AG04450 (cell line): Measurements from ENCODE around the gene TMX4. TPM values are rescaled to one million over a fixed set of nuclear protein-coding genes. Genes with fewer than 3 reads are reported as not detected.
"Not testable (repeated sequence)": the region's sequence is repeated elsewhere in the genome, so short reads cannot be mapped to it uniquely, and the experiment has no call there.

Experiments used
- CTCF ChIA-PET: fragments of 300-600, 350-600 bp; formaldehyde crosslinking; extraction: SDS; loops from one replicate; lab custom pipeline; 2022; ENCODE audit warnings: antibody characterized with exemption, inconsistent platforms; lab: Charles Lee
- POLR2A ChIA-PET: fragments of 350-600 bp; formaldehyde crosslinking; extraction: SDS; loops from one replicate; lab custom pipeline; 2021; ENCODE audit warnings: antibody characterized with exemption, inconsistent platforms; lab: Yijun Ruan, JAX
- DNase-seq: peaks from one replicate; pipeline ENCODE4 v3.0.0-alpha.2; 2011; ENCODE audit warnings: low read depth, low spot score
- H3K27ac ChIP-seq: one replicate; pipeline ENCODE4 v1.5.1; 2012; ENCODE audit warnings: low read depth, low read length, control low read depth
- H3K27me3 ChIP-seq: one replicate; pipeline ENCODE4 v1.6.0; 2012; ENCODE audit warnings: low read length; ENCODE audit not compliant: control insufficient read depth, insufficient read depth
- H3K4me3 ChIP-seq: 2 replicates; pipeline ENCODE4 v1.5.1; 2011; ENCODE audit warnings: mild to moderate bottlenecking, low read depth, low read length, control low read depth
- H3K9me3 ChIP-seq: 2 replicates; pipeline ENCODE4 v1.5.1; 2012; ENCODE audit warnings: low read length; ENCODE audit not compliant: control insufficient read depth, insufficient read depth
- polyA plus RNA-seq: library from polyadenylated mRNA; depleted of rRNA; stranded (reverse); fragments of >200 nt; gene quantifications from 2 replicates; pipeline ENCODE4 v1.2.3, GENCODE V29; 2011
- TF ChIP-seq, protein P1 (sequence below): IDR thresholded peaks from 2 replicates; pipeline ENCODE4 v1.5.1; 2011; ENCODE audit warnings: low read depth, low read length, control low read depth, inconsistent platforms

Gene TMX4
- polyA plus RNA-seq, 1 experiment: 15.6 TPM

DNA sequence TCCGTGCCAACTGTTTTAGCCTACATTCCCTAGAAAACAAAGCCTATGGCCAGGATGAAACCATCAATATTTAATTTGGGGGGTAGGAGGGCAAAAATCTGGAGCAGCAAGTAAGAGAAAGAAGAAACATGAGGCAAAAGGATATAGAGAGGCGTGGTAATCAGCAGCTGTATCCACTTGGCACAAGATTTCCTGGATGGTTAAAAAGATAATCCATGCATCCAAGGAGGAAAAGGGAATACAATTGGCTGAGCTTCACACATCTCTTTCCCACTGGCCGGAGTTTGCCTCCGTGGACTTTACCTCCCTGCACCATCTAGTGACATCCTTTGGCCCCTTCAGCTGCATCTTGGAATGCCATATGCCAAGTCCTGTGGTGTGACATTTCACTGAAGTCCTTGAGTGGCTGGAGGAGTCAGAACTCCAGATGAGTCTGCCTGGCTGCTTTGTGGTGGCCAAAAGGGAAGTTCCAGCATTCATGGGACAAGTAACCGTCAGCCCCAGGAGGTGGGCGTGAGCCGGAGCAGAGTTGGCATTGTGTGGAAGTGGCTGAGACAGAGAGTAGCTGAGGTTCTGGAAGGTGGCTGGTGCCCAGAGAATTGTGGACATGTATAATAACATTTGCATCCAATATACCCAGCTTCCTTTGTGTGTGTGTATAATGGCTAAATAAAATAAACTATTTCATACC lies 13.7 kb upstream of the TMX4 start:
- CTCF ChIA-PET: interaction anchor here (1.0 kb wide), 2 partner anchors 10 to 688 kb away, joined by 3 read pairs; no protein-coding TSS in a partner anchor
- no peaks in the 10 kb centered on the region for H3K9me3 ChIP-seq
- H3K27me3 ChIP-seq: no peaks in the 10 kb centered on the region
- DNase-seq: no peak
- TF ChIP-seq, protein P1, sequence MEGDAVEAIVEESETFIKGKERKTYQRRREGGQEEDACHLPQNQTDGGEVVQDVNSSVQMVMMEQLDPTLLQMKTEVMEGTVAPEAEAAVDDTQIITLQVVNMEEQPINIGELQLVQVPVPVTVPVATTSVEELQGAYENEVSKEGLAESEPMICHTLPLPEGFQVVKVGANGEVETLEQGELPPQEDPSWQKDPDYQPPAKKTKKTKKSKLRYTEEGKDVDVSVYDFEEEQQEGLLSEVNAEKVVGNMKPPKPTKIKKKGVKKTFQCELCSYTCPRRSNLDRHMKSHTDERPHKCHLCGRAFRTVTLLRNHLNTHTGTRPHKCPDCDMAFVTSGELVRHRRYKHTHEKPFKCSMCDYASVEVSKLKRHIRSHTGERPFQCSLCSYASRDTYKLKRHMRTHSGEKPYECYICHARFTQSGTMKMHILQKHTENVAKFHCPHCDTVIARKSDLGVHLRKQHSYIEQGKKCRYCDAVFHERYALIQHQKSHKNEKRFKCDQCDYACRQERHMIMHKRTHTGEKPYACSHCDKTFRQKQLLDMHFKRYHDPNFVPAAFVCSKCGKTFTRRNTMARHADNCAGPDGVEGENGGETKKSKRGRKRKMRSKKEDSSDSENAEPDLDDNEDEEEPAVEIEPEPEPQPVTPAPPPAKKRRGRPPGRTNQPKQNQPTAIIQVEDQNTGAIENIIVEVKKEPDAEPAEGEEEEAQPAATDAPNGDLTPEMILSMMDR: no peak
- H3K27ac ChIP-seq: no peak overlapping the region
- H3K4me3 ChIP-seq: no peak overlapping the region
- POLR2A ChIA-PET: no interaction called here

DNA sequence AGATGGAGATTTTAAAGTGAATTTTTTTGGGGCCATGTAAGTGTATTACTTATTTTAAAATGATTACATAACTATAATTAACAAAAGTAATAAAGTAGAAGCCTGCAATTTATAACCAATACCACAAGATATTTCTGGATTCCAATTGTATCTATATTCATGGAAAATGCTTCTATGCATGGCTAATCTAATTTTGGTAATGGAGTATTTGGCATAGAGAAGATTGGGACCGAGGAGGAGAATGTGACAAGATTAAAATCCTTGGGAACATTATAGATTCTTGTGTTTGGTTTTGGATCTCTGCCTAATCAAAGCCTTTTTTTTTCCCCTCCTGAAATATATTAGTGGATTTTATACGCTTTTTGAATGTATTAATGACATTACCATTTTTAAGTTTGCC lies 12.9 kb upstream of the TMX4 start:
- Histone ChIP-seq H3K4me3 (no peak overlapping the region), H3K27ac (no peak overlapping the region), H3K9me3 (peaks cover 1% of the 10 kb centered on the region; the same call in 1 of the 2 replicates), H3K27me3 (no peaks in the 10 kb centered on the region)
- no peak for DNase-seq
- CTCF ChIA-PET: interaction anchor here (1.0 kb wide), 2 partner anchors 11 to 689 kb away, joined by 3 read pairs; no protein-coding TSS in a partner anchor
- POLR2A ChIA-PET: no interaction called here
- TF ChIP-seq, protein P1: no peak

DNA sequence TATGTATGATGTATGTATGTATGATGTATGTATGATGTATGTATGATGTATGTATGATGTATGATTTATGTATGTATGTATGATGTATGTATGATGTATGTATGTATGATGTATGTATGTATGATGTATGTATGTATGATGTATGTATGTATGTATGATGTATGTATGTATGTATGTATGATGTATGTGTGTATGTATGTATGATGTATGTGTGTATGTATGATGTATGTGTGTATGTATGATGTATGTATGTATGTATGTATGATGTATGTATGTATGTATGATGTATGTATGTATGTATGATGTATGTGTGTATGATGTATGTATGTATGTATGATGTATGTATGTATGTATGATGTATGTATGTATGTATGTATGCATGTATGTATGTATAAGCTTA lies 12.0 kb upstream of the TMX4 start:
- CTCF ChIA-PET: interaction anchor here (3.5 to 3.6 kb wide), 2 partner anchors 12 to 690 kb away, joined by 16 to 20 read pairs; no protein-coding TSS in a partner anchor
- H3K9me3 ChIP-seq, DNase-seq, H3K27me3 ChIP-seq, H3K4me3 ChIP-seq, H3K27ac ChIP-seq, POLR2A ChIA-PET: not testable (repeated sequence)

DNA sequence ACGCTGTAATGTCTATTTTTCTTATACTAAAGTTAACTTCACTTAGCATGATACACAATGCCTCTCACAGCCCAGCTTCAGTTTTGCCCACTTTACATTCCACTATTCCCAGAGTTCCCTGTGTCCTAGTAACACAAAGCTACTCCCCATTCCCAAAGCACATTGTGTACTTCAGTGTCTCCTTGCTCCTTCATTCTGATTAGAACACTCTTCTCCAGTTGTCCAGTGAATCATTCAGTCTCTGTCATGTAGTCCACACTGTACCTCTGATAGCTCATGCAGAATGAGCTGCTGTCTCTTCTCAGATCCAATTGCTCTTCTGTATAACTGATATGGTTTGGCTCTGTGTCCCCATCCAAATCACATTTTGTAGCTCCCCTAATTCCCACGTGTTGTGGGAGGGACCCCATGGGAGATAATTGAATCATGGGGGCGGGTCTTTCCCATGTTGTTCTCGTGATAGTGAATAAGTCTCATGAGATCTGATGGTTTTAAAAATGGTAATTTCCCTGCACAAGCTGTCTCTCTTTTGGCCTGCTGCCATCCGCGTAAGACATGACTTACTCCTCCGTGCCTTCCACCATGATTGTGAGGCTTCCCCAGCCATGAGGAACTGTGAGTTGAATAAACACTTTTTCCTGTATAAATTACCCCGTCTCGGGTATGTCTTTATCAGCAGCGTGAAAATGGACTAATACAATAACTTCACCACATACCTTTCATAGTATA lies 2.1 kb upstream of the TMX4 start:
- no peak overlapping the region for H3K4me3 ChIP-seq
- no peak overlapping the region for H3K27ac ChIP-seq
- TF ChIP-seq, protein P1: no peak
- POLR2A ChIA-PET: no interaction called here
- no peaks in the 10 kb centered on the region for H3K9me3 ChIP-seq
- no peak for DNase-seq
- H3K27me3 ChIP-seq: no peaks in the 10 kb centered on the region
- CTCF ChIA-PET: interaction anchor here (0.9 to 3.4 kb wide), 3 partner anchors 22 to 700 kb away, joined by 3 to 21 read pairs (median 3); no protein-coding TSS in a partner anchor

DNA sequence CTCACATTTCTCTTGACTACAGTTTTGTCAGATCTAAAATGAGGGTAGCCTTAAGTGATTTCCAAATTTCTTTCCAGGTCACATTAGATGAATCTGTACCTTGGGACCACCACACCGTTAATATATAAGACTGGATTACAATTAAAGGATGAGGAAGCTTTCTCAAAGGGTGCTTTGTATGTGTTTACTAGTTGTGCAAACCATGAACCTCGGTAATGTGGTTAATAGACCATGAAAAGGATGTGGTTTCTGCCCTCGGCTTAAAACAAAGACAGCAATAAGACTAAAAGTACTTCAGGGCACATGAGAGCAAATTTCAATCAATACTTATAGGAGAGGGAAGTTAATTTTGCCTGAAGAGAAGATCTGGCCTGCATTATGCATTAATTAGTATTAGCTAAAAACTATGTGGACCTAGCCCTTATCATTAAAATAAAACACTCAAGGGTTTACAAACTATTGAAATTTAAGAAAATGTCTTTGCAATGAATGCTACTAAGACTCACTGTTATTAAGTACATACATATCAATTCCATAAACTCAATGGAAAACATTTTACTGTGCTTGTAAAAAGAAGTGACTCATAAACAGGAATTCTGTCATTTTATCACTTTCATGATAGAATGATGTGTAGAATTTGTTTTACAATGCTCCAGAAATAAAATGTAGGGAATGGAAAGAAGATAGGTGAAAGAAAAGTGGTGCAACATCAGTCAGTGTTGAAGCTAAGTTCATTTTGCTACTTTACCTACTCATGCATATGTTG lies 936 bp upstream of the TMX4 start:
- DNase-seq: no peak
- no peaks in the 10 kb centered on the region for H3K27me3 ChIP-seq
- H3K27ac ChIP-seq: no peak overlapping the region
- ChIA-PET POLR2A (interaction anchor here (0.6 to 1.0 kb wide), 3 partner anchors 18 to 451 kb away, joined by 3 to 10 read pairs (median 3); no protein-coding TSS in a partner anchor), CTCF (interaction anchor here (0.9 to 3.4 kb wide), 3 partner anchors 23 to 701 kb away, joined by 3 to 21 read pairs (median 3); no protein-coding TSS in a partner anchor)
- TF ChIP-seq, protein P1: no peak
- H3K4me3 ChIP-seq: no peak overlapping the region
- no peaks in the 10 kb centered on the region for H3K9me3 ChIP-seq
